GM19238 (cell line): ENCODE measurements around the gene RFXANK.
A peak's percentile ranks its signal among the peaks of the same experiment; 100 is the strongest.
"Not testable (repeated sequence)": the region's sequence is repeated elsewhere in the genome, so short reads cannot be mapped to it uniquely, and the experiment has no call there.

ENCODE experiments used
- DNase-seq: peaks from one replicate; pipeline ENCODE4 v3.0.0; 2011; ENCODE audit warnings: low spot score; ENCODE audit not compliant: insufficient read length

The RFXANK gene

GRCh38 chr19:19205416-19206410 is 13.7 kb downstream of the RFXANK start:
- DNase-seq = no peak

- DNase-seq = no peak
Measured at GRCh38 chr19:19206938-19207337, 14.9 kb downstream of the RFXANK start.

GRCh38 chr19:19207637-19208572 is 15.8 kb downstream of the RFXANK start:
- no peak for DNase-seq

- no peak for DNase-seq
Measured at GRCh38 chr19:19209372-19209771, 17.3 kb downstream of the RFXANK start.

- DNase-seq = no peak
Measured at GRCh38 chr19:19211499-19212420, 19.7 kb downstream of the RFXANK start, which contains the start of gene NCAN. TSS of gene NCAN (plus strand) at chr19:19211958. CDS start at chr19:19216954, 4,996 bp downstream.

- DNase-seq = no peak
Measured at GRCh38 chr19:19212916-19213315, 20.9 kb downstream of the RFXANK start.

GRCh38 chr19:19213426-19214158 is 21.5 kb downstream of the RFXANK start:
- no peak for DNase-seq

- DNase-seq = no peak
Measured at GRCh38 chr19:19214159-19214490, 22.1 kb downstream of the RFXANK start.

GRCh38 chr19:19214892-19215291 is 22.8 kb downstream of the RFXANK start:
- no peak for DNase-seq

GRCh38 chr19:19215792-19216191 is 23.7 kb downstream of the RFXANK start:
- no peak for DNase-seq

GRCh38 chr19:19217099-19217498 is 25.0 kb downstream of the RFXANK start:
- DNase-seq = no peak

- DNase-seq = no peak
Measured at GRCh38 chr19:19218911-19219310, 26.9 kb downstream of the RFXANK start.

GRCh38 chr19:19221000-19221399 is 28.9 kb downstream of the RFXANK start:
- not testable (repeated sequence) for DNase-seq

GRCh38 chr19:19223060-19223459 is 31.0 kb downstream of the RFXANK start:
- DNase-seq = no peak

- DNase-seq = no peak
Measured at GRCh38 chr19:19223636-19224035, 31.6 kb downstream of the RFXANK start.

GRCh38 chr19:19224150-19224851 is 32.2 kb downstream of the RFXANK start:
- DNase-seq = no peak

GRCh38 chr19:19224852-19225494 is 32.9 kb downstream of the RFXANK start:
- peak; percentile 87 for DNase-seq

GRCh38 chr19:19226204-19226603 is 34.1 kb downstream of the RFXANK start:
- no peak for DNase-seq

GRCh38 chr19:19226663-19227062 is 34.6 kb downstream of the RFXANK start:
- DNase-seq = no peak
